ENCODE measurements around the gene TNPO2.

DNA sequence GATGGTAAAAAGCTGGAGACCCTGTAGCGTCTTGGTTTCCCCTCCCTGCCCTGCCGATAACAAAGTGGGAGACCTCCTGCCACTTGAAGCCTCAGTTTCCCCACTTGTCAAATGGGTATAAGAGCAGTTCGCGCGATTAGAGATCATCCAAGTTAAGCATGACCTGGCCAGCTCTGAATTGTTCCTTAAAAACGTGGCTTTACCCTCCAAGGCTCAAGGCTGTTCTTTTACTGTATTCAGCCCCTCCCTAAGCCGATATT is 421 bp downstream of the TNPO2 start:
- TF ChIP-seq, protein P1, sequence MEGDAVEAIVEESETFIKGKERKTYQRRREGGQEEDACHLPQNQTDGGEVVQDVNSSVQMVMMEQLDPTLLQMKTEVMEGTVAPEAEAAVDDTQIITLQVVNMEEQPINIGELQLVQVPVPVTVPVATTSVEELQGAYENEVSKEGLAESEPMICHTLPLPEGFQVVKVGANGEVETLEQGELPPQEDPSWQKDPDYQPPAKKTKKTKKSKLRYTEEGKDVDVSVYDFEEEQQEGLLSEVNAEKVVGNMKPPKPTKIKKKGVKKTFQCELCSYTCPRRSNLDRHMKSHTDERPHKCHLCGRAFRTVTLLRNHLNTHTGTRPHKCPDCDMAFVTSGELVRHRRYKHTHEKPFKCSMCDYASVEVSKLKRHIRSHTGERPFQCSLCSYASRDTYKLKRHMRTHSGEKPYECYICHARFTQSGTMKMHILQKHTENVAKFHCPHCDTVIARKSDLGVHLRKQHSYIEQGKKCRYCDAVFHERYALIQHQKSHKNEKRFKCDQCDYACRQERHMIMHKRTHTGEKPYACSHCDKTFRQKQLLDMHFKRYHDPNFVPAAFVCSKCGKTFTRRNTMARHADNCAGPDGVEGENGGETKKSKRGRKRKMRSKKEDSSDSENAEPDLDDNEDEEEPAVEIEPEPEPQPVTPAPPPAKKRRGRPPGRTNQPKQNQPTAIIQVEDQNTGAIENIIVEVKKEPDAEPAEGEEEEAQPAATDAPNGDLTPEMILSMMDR (IDR thresholded peaks at IDR 0.05), result no peak
- no peak for TF ChIP-seq POLR2A (IDR thresholded peaks at IDR 0.05; ENCODE audit: low read depth)

All from esophagus muscularis mucosa (tissue), 3 donors.